ENCODE measurements around the gene SIMC1. TPM values are rescaled to one million over a fixed set of nuclear protein-coding genes. Genes with fewer than 3 reads are reported as not detected.

SIMC1 gene
- total RNA-seq, 3 donors from 2014 or later, result 7.7 to 13.4 (median 12.7) TPM

DNA sequence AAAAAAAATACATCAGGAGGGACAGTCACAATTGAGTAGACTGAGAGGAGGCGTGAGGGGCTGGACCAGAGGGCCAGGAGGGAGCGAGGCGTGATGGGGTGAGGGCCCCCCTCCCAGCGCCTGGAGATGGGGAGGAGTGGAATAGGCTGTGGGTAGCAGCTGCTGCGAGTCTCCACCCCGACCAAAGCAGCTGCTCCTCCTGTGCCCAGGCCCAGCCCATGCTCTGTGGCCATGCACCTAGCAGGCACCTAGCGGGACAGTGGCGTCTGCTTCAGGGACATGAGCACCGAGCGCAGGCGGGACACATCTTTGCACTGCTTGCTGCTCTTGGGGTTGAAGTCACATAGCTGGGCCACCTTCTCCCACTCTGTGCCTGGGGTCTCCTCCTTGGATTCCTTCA, 154.3 kb downstream of the SIMC1 start:
- Histone ChIP-seq H3K27ac (no peak overlapping the region), H3K4me3 (no peak overlapping the region), H3K9me3 (no peaks in the 10 kb centered on the region), H3K4me1 (peaks cover 2 to 3% of the 10 kb centered on the region in 2 donors), H3K36me3 (no peaks in the 10 kb centered on the region), H3K27me3 (no peaks in the 10 kb centered on the region)
- TF ChIP-seq POLR2A (IDR thresholded peaks at IDR 0.05), result no peak
- no peak for TF ChIP-seq POLR2AphosphoS5 (IDR thresholded peaks at IDR 0.05)
- no peak for TF ChIP-seq CTCF (IDR thresholded peaks at IDR 0.05)
- DNase-seq (ENCODE audit: low spot score in 2 of 2), result no peak
- intact Hi-C loops (cut with DNase I; ENCODE audit: low total_unique reads), result no loop called here

DNA sequence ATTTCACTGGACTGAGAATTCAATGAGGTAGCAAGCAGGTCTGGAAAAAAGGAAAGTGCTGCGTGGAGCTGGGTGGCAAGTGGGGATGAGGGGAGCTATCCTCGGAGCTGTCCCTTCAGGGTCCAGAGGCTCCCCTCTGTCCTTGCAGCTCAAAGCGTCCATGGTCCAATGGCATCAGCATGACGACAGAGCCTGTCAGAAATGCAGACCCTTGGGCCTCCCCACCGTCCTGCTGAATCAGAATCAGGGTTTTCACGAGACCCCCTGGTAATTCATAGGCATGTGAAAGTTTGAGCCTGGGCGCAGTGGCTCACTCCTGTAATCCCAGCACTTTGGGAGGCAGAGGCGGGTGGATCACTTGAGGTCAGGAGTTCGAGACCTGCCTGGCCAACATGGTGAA, 155.9 kb downstream of the SIMC1 start:
- H3K27ac ChIP-seq, result no peak overlapping the region
- H3K27me3 ChIP-seq, result no peaks in the 10 kb centered on the region
- TF ChIP-seq CTCF (IDR thresholded peaks at IDR 0.05), result no peak
- TF ChIP-seq POLR2A (IDR thresholded peaks at IDR 0.05), result no peak
- TF ChIP-seq POLR2AphosphoS5 (IDR thresholded peaks at IDR 0.05), result no peak
- no peak overlapping the region for H3K4me3 ChIP-seq
- H3K9me3 ChIP-seq, result no peaks in the 10 kb centered on the region
- no peak for DNase-seq (ENCODE audit: low spot score in 2 of 2)
- H3K36me3 ChIP-seq, result no peaks in the 10 kb centered on the region
- intact Hi-C loops (cut with DNase I; ENCODE audit: low total_unique reads), result no loop called here
- H3K4me1 ChIP-seq, result no peaks in the 10 kb centered on the region

DNA sequence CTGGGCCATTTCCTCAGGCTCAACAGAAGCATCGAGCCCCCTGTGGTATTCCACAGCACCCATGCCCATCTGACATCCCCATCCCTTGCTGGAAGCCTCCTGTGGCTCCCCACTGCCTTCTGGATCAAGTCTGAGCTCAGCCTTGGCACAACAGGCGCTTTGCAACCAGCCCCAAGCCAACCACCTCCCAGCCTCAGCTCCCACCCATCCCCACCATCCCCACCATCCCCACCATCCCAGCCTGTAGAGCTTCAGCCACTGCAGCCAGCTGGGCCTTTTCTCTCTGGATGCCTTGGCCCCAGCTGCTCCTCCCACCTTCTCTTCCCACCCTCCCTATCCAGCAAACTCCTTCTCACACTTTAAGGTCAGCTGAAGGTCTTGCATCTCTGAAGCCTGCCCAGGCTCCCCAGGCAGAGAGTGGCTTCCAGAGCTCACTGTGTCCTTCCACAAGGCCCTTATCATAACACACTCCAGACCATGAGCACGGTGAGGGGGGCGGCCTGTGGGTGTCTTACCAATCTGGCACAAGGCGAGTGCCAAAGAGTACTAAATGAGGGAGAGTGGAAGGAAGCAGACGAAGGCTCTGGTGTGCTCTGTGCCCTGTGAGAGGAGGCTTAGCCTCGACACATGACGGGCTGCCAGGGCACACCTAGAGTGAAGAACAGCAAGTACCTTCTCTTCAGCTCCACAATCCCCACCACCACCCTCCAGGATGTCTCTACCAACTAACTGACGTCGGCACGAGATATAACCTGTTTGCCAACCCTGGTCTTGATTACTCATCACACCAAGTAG, 156.9 kb downstream of the SIMC1 start:
- Histone ChIP-seq H3K36me3 (no peaks in the 10 kb centered on the region), H3K9me3 (no peaks in the 10 kb centered on the region), H3K4me1 (no peaks in the 10 kb centered on the region), H3K27me3 (no peaks in the 10 kb centered on the region), H3K4me3 (no peak overlapping the region), H3K27ac (no peak overlapping the region)
- DNase-seq (ENCODE audit: low spot score in 2 of 2), result no peak
- TF ChIP-seq CTCF (IDR thresholded peaks at IDR 0.05) (no peak), POLR2AphosphoS5 (IDR thresholded peaks at IDR 0.05) (no peak), POLR2A (IDR thresholded peaks at IDR 0.05) (no peak)
- intact Hi-C loops (cut with DNase I; ENCODE audit: low total_unique reads), result no loop called here

Other genes with a start within 250 kb of the SIMC1 start
- 100 to 1,000 TPM in 1 of 3 donors, 10 to 100 TPM in 2; 82.2 to 102 (median 90.7) TPM for gene KIAA1191, start 123.3 kb downstream of the SIMC1 start, total RNA-seq
- 10 to 100 TPM in 1 of 3 donors, 1 to 10 TPM in 2; 5.6 to 17.7 (median 6.6) TPM for gene ARL10, start 127.1 kb downstream of the SIMC1 start, total RNA-seq
- gene NOP16, start 150.2 kb downstream of the SIMC1 start, total RNA-seq, result 10 to 100 TPM in 2 of 3 donors, 1 to 10 TPM in 1; 8.5 to 13.8 (median 12.4) TPM
- 100 to 1,000 TPM in 1 of 3 donors, 10 to 100 TPM in 2; 68.5 to 134 (median 80.2) TPM for gene HIGD2A, start 150.3 kb downstream of the SIMC1 start, total RNA-seq
- gene CLTB, start 178.1 kb downstream of the SIMC1 start, total RNA-seq, result 100 to 1,000 TPM in 2 of 3 donors, 10 to 100 TPM in 1; 91.0 to 122 (median 121) TPM
- gene FAF2, start 210.0 kb downstream of the SIMC1 start, total RNA-seq, result 10 to 100 TPM; 26.9 to 38.2 (median 28.5) TPM

Measured in breast epithelium (tissue), 4 donors.